GM10248 (cell line): ENCODE results near the gene KCNK15.

Source experiments
- CTCF ChIA-PET: fragments of 300-600 bp; sonication (Branson Sonifier 250); formaldehyde crosslinking; extraction: SDS; loops from one replicate; lab custom pipeline; 2021; ENCODE audit warnings: antibody characterized with exemption; lab: Yijun Ruan, JAX
- POLR2A ChIA-PET: fragments of 350-650 bp; sonication (Branson Sonifier 250); formaldehyde crosslinking; extraction: SDS; loops from one replicate; lab custom pipeline; 2020; ENCODE audit warnings: antibody characterized with exemption; lab: Yijun Ruan, JAX
- DNase-seq: peaks from one replicate; pipeline ENCODE4 v3.0.0; 2012; ENCODE audit errors: extremely low spot score
- TF ChIP-seq, protein P1 (sequence below): IDR thresholded peaks from 2 replicates; pipeline ENCODE4 v1.5.1; 2012; ENCODE audit warnings: mild to moderate bottlenecking, low read depth; ENCODE audit errors: extremely low read depth, missing control alignments, control extremely low read depth

Gene KCNK15

DNA sequence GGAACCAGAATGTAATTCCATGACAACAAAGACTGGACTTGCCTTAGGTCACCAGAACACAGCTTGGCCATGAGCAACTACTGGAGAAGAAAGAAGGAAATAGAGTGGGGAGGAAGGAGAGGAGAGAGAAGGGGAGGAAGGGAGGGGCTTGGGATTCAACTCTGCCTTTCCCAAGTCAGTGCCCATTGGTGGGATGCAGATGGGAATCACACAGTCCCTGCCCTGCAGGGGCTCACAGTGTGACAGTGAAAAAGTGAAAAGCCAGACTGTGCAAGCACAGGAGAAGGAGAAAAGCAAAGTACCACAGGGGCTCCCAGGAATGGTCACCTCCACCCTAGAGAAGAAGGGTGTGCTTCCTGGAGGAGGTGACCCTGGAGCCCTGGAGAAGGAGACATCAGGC is 50.6 kb downstream of the KCNK15 start:
- ChIA-PET POLR2A (no interaction called here), CTCF (interaction anchor here (1.3 to 1.4 kb wide), 2 partner anchors 19 to 62 kb away, joined by 3 read pairs; no protein-coding TSS in a partner anchor)
- TF ChIP-seq, protein P1, sequence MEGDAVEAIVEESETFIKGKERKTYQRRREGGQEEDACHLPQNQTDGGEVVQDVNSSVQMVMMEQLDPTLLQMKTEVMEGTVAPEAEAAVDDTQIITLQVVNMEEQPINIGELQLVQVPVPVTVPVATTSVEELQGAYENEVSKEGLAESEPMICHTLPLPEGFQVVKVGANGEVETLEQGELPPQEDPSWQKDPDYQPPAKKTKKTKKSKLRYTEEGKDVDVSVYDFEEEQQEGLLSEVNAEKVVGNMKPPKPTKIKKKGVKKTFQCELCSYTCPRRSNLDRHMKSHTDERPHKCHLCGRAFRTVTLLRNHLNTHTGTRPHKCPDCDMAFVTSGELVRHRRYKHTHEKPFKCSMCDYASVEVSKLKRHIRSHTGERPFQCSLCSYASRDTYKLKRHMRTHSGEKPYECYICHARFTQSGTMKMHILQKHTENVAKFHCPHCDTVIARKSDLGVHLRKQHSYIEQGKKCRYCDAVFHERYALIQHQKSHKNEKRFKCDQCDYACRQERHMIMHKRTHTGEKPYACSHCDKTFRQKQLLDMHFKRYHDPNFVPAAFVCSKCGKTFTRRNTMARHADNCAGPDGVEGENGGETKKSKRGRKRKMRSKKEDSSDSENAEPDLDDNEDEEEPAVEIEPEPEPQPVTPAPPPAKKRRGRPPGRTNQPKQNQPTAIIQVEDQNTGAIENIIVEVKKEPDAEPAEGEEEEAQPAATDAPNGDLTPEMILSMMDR: no peak
- no peak for DNase-seq

DNA sequence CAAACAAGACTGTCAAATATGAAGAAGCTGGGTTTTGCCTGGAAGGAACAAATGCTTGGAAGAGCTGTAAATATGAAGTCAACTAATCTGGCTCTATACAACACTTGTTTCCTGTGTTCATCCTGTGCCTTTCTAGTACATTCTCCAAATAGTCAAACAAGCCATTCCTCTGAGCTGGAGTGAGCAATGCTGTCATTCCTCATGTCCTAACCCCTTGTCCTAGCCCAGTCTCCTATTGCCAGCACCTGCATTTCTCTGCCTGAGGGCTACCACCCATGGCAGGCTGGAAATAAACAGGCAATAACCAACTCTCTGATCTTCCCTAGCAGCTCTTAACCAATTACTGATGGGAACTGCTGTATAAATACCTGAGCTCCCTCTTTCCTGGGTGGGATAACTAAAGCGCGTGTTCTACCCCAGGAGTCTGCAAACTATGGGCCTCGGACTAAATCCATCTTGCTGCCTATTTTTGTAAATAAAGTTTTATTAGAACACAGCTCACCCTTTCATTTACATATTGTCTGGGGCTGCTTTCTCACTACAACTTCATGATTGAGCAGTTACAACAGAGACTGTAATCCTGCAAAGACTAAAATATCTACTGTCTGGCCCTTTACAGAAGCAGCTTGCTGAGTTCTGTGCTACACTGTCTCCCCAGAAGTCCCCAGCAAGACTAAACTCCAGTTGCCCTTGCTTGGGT is 51.2 kb downstream of the KCNK15 start:
- ChIA-PET POLR2A (no interaction called here), CTCF (interaction anchor here (1.3 to 1.4 kb wide), 2 partner anchors 20 to 62 kb away, joined by 3 read pairs; no protein-coding TSS in a partner anchor)
- TF ChIP-seq, protein P1: no peak
- no peak for DNase-seq

GRCh38 chr20:44799691-44800090 is 54.0 kb downstream of the KCNK15 start:
- POLR2A ChIA-PET: no interaction called here
- DNase-seq: no peak
- TF ChIP-seq, protein P1: no peak
- CTCF ChIA-PET: interaction anchor here (0.8 to 3.8 kb wide), 4 partner anchors 15 to 70 kb away, joined by 3 to 10 read pairs (median 4); no protein-coding TSS in a partner anchor

DNA sequence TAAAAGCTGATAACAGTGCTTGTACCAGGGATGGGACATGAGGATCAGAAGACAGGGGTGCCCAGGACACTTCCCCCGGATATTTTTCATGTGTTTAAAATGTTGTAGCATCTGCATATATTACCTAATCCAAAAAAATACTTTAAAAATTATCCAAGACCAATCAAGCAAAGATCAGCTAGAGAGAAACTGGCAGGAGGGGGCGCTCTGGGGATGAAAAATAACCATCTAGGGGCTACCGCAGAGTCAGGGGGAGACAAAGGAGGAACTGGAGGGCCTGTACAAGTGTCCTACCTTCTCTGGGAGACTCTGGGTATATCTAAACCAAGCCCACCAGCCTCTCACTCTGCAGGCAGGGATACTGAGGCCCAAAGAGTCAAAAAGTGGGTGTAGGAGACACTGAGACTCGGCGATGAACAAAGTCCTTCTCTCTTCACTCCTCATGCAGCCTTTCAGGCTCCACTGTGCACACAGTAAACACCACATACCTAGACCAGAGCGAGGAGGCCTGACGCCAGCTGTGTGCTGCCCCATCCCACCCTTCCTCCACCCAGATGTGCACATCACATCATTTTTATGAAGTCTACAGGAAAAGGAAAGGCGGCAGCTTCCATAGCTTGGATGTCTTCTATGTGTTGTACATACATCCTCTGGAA is 54.9 kb downstream of the KCNK15 start:
- DNase-seq: no peak
- TF ChIP-seq, protein P1: peak; percentile 16
- POLR2A ChIA-PET: no interaction called here
- CTCF ChIA-PET: interaction anchor here (0.8 to 3.8 kb wide), 5 partner anchors 16 to 69 kb away, joined by 3 to 10 read pairs (median 3); no protein-coding TSS in a partner anchor
